ENCODE data around the gene TMEM53. TPM values are rescaled to one million over a fixed set of nuclear protein-coding genes. Genes with fewer than 3 reads are reported as not detected.

TMEM53 gene
- total RNA-seq, 6 experiments from 2014 or later = 3.2 to 5.0 (median 4.4) TPM

DNA sequence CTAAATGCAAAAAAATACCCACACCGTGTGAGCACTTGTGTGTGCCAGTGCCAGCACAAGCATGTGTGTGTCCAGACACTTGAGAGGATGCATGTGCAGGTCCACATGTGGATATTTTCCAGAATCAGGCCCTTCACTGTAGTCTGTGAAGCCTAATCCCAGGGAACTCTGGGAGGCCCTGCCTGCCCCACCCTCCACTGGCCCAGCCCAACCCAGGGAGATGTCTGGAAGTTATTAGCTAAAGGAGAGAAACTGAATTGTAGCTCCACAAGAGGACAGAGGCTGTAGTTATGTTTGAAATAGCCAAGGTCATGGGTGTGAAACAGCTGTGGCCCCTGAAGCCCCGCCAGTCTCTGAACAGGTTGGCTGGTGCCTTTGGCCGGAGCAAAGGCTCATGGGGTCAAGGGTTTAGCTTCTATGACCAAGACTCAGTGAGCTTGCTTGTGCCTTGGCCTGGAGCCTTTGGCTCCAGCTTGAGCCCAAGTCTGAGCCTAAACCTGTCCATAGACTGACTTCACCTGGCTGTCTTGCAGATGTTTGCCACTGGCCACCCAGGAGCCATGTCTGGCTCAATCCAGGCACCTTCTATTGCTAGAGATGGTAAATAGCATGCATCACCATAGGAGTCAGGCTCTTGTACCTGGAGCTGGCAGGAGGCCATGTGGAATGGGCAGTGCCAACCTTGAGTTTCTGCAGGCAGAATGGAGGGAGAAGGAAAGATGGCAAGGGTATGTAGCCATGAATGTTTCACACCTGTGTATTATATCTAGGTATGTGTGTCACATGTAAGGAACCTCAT is 69.9 kb downstream of the TMEM53 start:
- Mint-ChIP-seq H3K4me1 (ENCODE audit: low read depth) (peaks cover 20% of the 10 kb centered on the region), H3K27me3 (ENCODE audit: insufficient read depth) (peaks cover 5% of the 10 kb centered on the region; the same call in 1 of the 2 replicates), H3K9me3 (no peaks in the 10 kb centered on the region), H3K36me3 (ENCODE audit: low read depth) (no peaks in the 10 kb centered on the region), H3K27ac (no peak overlapping the region), H3K4me3 (no peak overlapping the region)
- DNase-seq = no peak
- TF ChIP-seq CTCF (IDR thresholded peaks at IDR 0.05) = no peak

DNA sequence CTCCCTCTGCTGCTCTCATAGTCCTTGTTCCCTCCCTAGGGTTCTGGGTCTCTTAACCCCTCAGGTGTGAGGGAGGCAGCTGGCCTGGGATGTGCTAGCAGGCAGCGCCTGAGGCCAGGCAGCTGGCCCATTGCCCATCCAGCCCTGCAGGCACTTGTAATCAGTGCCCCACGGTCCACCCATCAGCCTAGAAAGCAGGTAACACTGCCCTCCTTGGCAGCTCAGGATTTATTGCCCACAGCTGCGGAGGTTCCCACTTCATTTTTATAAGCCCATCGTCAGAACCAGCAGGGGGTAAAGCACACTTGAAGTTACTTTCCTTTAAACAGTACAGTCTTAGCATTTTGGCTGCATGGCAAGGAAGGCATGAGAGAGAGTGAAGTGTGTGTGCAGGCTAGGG is 70.6 kb downstream of the TMEM53 start:
- no peak for TF ChIP-seq CTCF (IDR thresholded peaks at IDR 0.05)
- no peak overlapping the region for H3K27ac Mint-ChIP-seq
- no peaks in the 10 kb centered on the region for H3K9me3 Mint-ChIP-seq
- no peaks in the 10 kb centered on the region for H3K36me3 Mint-ChIP-seq (ENCODE audit: low read depth)
- peaks cover 20% of the 10 kb centered on the region for H3K4me1 Mint-ChIP-seq (ENCODE audit: low read depth)
- no peak overlapping the region for H3K4me3 Mint-ChIP-seq
- H3K27me3 Mint-ChIP-seq (ENCODE audit: insufficient read depth) = peaks cover 7% of the 10 kb centered on the region; the same call in 1 of the 2 replicates
- DNase-seq = no peak

Other genes starting within 250 kb of the TMEM53 start
- under 1 TPM in 4 of 6 experiments, not detected in 2; 0.14 to 0.41 (median 0.32) TPM for gene ARMH1, start 233 bp upstream of the TMEM53 start, total RNA-seq (2021; fragmentation: NEBNext Ultra II Directional; extraction: Animal tissue kit (Norgen Biotek cat#: 25700))
- not detected for gene RNU5D-1, start 56.7 kb upstream of the TMEM53 start, total RNA-seq (2021; fragmentation: NEBNext Ultra II Directional; extraction: Animal tissue kit (Norgen Biotek cat#: 25700))
- 10 to 100 TPM; 15.6 to 48.5 (median 43.3) TPM for gene KIF2C, start 65.4 kb upstream of the TMEM53 start, total RNA-seq (2021; fragmentation: NEBNext Ultra II Directional; extraction: Animal tissue kit (Norgen Biotek cat#: 25700))
- 1,000 to 10,000 TPM; 1,518 to 1,745 (median 1,633) TPM for gene RPS8, start 101.1 kb upstream of the TMEM53 start, total RNA-seq (2021; fragmentation: NEBNext Ultra II Directional; extraction: Animal tissue kit (Norgen Biotek cat#: 25700))
- under 1 TPM; 0.09 to 0.23 (median 0.12) TPM for gene BEST4, start 113.7 kb upstream of the TMEM53 start, total RNA-seq (2021; fragmentation: NEBNext Ultra II Directional; extraction: Animal tissue kit (Norgen Biotek cat#: 25700))
- 10 to 100 TPM; 37.1 to 44.6 (median 39.2) TPM for gene PLK3, start 125.9 kb upstream of the TMEM53 start, total RNA-seq (2021; fragmentation: NEBNext Ultra II Directional; extraction: Animal tissue kit (Norgen Biotek cat#: 25700))
- under 1 TPM in 1 of 6 experiments, not detected in 5; 0.46 TPM for gene DYNLT4, start 132.9 kb upstream of the TMEM53 start, total RNA-seq (2021; fragmentation: NEBNext Ultra II Directional; extraction: Animal tissue kit (Norgen Biotek cat#: 25700))
- 10 to 100 TPM; 12.2 to 21.4 (median 13.9) TPM for gene BTBD19, start 134.0 kb upstream of the TMEM53 start, total RNA-seq (2021; fragmentation: NEBNext Ultra II Directional; extraction: Animal tissue kit (Norgen Biotek cat#: 25700))
- gene PTCH2, start 168.8 kb upstream of the TMEM53 start, total RNA-seq (2021; fragmentation: NEBNext Ultra II Directional; extraction: Animal tissue kit (Norgen Biotek cat#: 25700)) = under 1 TPM; 0.37 to 0.81 (median 0.61) TPM